Epithelial cell of esophagus (primary cell): ENCODE data around the gene BAG3.

ENCODE experiments used
- DNase-seq: peaks from one replicate; pipeline ENCODE4 v3.0.0; 2010; ENCODE audit warnings: low read depth
- H3K4me3 ChIP-seq: 2 replicates; pipeline ENCODE4 v1.5.1; 2011; ENCODE audit warnings: mild to moderate bottlenecking, low read length, control low read depth
- TF ChIP-seq, protein P1 (sequence below): IDR thresholded peaks from 2 replicates; pipeline ENCODE4 v1.5.1; 2011; ENCODE audit warnings: low read depth, mild to moderate bottlenecking, low read length, control low read depth, inconsistent platforms; ENCODE audit not compliant: insufficient read depth; ENCODE audit errors: missing control alignments

The BAG3 gene

DNA sequence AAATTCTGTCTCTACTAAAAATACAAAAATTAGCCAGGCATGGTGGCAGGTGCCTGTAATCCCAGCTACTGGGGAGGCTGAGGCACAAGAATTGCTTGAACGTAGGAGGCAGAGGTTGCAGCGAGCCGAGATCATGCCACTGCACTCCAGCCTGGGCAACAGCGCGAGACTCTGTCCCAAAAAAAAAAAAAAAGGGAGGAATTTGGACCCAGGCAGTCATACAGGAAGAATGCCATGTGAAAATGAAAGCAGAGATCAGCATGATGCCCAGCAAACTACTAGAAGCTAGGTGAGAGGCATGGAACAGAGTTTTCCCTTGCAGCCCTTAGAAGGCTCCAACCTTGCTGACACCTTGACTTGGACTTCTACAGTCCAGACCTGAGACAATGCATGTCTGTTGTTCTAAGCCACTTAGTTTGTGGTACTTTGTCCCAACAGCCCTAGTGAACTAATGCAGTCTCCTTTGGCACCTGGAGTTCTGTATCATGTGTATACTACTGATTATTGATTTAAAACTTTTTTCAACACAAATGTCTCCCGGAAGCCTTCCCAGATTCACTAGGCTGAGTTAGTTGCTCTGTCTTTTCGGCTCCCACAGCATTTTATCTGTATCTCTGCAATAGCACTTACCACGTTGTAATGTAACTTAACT lies 10.2 kb upstream of the BAG3 start:
- TF ChIP-seq, protein P1, sequence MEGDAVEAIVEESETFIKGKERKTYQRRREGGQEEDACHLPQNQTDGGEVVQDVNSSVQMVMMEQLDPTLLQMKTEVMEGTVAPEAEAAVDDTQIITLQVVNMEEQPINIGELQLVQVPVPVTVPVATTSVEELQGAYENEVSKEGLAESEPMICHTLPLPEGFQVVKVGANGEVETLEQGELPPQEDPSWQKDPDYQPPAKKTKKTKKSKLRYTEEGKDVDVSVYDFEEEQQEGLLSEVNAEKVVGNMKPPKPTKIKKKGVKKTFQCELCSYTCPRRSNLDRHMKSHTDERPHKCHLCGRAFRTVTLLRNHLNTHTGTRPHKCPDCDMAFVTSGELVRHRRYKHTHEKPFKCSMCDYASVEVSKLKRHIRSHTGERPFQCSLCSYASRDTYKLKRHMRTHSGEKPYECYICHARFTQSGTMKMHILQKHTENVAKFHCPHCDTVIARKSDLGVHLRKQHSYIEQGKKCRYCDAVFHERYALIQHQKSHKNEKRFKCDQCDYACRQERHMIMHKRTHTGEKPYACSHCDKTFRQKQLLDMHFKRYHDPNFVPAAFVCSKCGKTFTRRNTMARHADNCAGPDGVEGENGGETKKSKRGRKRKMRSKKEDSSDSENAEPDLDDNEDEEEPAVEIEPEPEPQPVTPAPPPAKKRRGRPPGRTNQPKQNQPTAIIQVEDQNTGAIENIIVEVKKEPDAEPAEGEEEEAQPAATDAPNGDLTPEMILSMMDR, result no peak
- no peak for DNase-seq
- no peak overlapping the region for H3K4me3 ChIP-seq

DNA sequence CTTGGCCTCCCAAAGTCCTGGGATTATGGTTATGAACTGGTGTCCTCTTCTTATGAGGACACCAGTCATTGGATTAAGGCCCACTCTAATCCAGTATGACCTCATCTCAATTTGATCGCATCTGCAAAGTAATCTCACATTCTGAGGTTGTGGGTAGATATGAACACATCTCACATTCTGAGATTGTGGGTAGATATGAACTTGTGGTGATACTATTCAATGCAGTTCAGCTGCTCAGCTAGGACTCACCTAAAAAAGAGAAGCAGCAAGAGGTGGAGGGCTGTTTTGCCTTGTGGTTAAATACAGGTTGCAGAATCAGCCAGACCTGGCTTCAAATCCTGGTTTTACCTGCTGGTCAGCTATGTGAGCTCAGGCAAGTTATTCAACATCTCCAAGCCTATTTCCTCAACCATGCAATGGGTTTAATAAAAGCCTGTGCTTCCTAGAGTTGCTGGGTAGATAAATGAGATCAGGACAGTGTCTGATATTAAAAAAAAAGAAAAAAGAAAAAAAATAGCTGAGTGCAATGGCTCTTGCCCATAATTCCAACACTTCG lies 8.5 kb upstream of the BAG3 start:
- TF ChIP-seq, protein P1, result no peak
- no peak overlapping the region for H3K4me3 ChIP-seq

DNA sequence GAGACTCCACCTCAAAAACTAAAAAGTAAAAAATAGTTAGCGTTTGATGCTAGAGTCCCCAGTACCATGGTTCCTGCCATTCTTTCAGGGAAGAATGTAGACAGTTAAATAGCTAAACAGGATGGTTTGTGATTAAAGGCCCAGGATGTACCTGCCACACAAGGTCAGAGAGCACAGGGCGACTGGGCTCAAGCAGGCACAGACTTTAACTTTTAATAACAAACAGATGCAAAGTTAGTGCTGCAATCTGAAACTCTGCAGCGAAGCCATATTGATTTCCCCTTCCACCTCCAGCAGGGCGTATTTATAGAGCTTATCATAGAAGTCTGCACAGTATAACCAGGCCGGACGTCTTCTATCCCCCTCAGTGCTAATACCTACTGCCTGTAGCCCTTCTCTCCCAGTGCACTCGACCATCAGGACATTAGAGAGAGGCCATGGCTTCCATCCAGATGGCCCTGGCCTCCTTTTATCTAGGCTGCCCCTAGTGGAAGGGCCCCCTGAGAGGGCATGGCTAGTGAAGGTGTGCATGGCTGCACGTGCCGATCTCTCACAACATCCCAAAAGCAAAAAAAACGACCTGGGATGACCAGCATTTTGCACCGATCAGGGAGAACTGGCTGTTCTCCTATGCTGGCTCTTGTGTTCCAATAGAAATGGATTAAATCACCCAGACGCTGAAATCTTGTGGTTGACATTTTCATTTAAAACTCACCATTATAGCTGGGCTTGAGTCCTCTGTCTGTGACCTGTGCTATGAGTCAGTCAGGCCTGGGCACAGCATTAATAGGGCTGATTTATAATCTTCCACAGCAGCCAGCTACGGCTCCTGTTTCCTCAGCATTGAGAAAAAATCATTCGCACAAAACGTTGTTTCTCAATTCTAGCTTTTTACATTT lies 7.6 kb upstream of the BAG3 start:
- DNase-seq, result no peak
- H3K4me3 ChIP-seq, result no peak overlapping the region
- TF ChIP-seq, protein P1, result no peak

More for the DNA sequence above, 8.5 kb upstream of the BAG3 start:
- peak; percentile 39 for DNase-seq

DNA sequence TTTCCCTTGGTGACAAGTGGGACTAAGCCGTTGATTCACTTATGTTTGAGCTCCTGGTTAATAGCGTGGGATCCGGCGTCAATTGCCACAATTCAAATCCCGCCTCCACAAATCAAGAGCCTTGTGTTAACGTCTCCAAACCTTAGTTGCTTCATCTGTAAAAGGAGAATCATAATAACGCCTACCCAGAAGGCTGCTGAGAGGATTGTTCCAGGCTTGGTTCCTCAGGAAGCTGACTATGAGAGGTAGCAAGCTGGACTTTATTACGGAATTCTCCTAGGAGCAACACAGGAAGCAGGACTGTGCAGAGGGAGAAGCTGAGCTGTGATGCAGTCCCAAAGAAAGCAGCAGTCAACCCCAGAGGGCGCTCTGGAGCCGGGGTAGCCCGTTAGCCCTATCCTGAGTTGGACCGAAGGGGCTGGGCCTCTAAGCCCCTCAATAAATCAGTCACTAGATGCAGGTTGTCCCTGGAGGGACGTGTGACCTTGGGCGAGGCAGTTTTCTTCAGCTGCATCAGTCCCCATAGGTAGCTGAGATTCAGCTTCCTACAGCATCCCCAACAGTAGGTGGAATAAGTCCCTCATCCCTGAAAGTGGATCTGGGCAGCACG lies 6.9 kb upstream of the BAG3 start:
- H3K4me3 ChIP-seq, result no peak overlapping the region
- TF ChIP-seq, protein P1, result no peak
- no peak for DNase-seq

DNA sequence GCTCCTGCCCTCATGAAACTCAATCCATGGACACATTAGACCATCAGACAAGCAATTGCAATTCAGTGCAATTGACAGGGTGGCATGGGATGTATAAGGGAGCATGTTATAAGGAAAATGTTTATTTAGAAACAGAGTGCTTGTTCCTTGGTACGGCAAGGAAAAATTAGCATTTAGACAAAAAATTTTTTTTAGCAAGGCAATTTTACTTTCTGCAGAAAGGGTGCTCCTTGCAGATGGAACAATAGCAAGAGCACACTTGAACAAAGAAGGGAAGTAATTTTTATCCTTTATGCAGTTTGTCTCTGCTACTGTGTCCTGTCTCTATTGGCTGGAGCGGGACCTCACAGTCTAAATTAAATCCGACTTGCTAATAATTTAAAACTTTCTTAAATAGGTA lies 6.2 kb upstream of the BAG3 start:
- no peak for DNase-seq
- TF ChIP-seq, protein P1, result no peak
- no peak overlapping the region for H3K4me3 ChIP-seq

DNA sequence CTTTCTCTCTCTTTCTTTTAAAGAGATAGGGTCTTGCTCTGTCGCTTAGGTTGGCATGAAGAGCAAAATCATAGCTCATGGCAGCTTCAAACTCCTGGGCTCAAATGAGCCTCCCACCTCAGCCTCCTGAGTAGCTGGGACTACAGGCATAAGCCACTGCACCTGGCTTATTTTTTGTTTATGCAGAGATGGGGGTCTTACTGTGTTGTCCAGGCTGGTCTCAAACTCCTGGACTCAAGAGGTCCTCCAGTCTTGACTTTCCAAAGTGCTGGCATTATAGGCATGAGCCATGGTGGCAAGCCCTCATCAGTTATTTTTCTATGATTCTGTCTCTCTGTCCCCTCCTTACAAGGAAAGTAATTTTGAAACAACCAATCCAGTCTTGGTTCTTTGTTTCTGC lies 1.1 kb upstream of the BAG3 start:
- no peak overlapping the region for H3K4me3 ChIP-seq
- TF ChIP-seq, protein P1, result no peak
- DNase-seq, result no peak
